Nephron progenitor cell (in vitro differentiated cells): ENCODE measurements around the gene TP53BP2.
A peak's percentile ranks its signal among the peaks of the same experiment; 100 is the strongest.

Experiments
- DNase-seq: peaks from one replicate; pipeline ENCODE4 v3.0.0; 2021
- H3K27ac Mint-ChIP-seq: 2 replicates; pipeline ENCODE4 v1.8.0; 2021; ENCODE audit warnings: mild to moderate bottlenecking, moderate library complexity, mixed read lengths
- H3K27me3 Mint-ChIP-seq: 2 replicates; pipeline ENCODE4 v1.8.0; 2021; ENCODE audit warnings: mild to moderate bottlenecking, low read depth, mixed read lengths; ENCODE audit not compliant: poor library complexity
- H3K36me3 Mint-ChIP-seq: 2 replicates; pipeline ENCODE4 v1.8.0; 2021; ENCODE audit warnings: low read depth, mixed read lengths
- H3K4me1 Mint-ChIP-seq: 2 replicates; pipeline ENCODE4 v1.8.0; 2021; ENCODE audit warnings: mixed read lengths
- H3K4me3 Mint-ChIP-seq: 2 replicates; pipeline ENCODE4 v1.8.0; 2021; ENCODE audit warnings: mild to moderate bottlenecking, moderate library complexity, mixed read lengths
- H3K9me3 Mint-ChIP-seq: 2 replicates; pipeline ENCODE4 v1.8.0; 2021; ENCODE audit warnings: mild to moderate bottlenecking, moderate library complexity, mixed read lengths
- TF ChIP-seq, protein P1 (sequence below): fragments of 200-600 bp; sonication (generic); IDR thresholded peaks from 2 replicates; pipeline ENCODE4 v1.5.0; 2021; ENCODE audit warnings: antibody characterized with exemption

Gene TP53BP2

DNA sequence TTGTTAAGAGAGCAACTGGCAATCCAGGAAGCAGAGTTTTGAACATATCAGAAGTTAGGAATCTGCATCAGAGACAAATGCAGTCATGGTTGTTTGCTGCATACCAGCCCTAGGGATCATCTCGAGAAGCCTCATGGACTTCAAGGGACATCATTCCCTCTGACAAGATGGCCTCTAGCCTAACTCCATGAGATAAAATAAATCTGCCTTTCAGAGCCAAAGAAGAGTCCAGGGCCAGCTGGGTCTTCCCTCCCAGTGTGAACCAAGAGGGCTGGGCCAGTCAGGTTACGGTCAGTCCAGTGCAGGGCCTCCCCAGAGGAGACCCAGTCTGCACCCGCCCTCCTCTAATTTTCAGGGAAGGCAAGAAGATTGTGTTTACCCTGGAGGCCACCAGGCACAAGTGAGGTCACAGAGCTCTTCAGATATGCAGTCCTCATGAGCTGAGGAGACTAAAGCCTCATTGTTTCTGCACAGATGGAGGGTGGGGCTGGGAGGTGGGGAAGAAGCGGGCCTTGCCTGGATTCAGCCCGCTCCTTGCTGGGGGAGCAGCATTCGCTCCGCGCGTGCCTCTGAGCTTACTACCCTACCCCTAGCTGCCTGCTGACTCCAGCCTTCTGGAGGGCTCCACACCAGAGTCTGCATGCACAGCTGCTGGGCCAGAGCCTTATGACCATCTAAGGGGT is 80.6 kb downstream of the TP53BP2 start:
- peaks cover 19% of the 10 kb centered on the region for H3K4me1 Mint-ChIP-seq
- H3K4me3 Mint-ChIP-seq, result no peak overlapping the region
- TF ChIP-seq, protein P1, sequence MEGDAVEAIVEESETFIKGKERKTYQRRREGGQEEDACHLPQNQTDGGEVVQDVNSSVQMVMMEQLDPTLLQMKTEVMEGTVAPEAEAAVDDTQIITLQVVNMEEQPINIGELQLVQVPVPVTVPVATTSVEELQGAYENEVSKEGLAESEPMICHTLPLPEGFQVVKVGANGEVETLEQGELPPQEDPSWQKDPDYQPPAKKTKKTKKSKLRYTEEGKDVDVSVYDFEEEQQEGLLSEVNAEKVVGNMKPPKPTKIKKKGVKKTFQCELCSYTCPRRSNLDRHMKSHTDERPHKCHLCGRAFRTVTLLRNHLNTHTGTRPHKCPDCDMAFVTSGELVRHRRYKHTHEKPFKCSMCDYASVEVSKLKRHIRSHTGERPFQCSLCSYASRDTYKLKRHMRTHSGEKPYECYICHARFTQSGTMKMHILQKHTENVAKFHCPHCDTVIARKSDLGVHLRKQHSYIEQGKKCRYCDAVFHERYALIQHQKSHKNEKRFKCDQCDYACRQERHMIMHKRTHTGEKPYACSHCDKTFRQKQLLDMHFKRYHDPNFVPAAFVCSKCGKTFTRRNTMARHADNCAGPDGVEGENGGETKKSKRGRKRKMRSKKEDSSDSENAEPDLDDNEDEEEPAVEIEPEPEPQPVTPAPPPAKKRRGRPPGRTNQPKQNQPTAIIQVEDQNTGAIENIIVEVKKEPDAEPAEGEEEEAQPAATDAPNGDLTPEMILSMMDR, result no peak
- H3K36me3 Mint-ChIP-seq, result peaks cover 58% of the 10 kb centered on the region
- peak overlapping the region; percentile 87 for H3K27ac Mint-ChIP-seq
- no peaks in the 10 kb centered on the region for H3K27me3 Mint-ChIP-seq
- DNase-seq, result no peak
- peaks cover 12% of the 10 kb centered on the region for H3K9me3 Mint-ChIP-seq

DNA sequence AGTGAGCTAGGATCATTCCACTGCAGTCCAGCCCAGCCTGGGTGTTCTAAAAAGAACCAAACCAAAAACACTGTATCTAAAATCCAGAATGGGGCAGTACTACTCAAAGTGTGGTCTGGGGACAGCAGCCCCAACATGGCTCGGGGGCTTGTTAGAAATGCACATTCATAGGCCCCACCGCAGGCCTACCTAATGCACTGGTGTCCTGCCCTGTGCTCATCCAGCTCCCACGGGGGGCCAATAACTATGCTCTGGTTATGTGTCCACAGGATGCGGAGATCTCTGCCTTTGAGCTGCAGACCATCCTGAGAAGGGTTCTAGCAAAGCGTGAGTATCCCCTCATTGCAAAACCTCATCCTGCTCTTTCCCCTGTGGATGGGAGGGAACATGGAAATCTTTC is 81.9 kb downstream of the TP53BP2 start:
- DNase-seq, result no peak
- Mint-ChIP-seq H3K27me3 (no peaks in the 10 kb centered on the region), H3K27ac (no peak overlapping the region), H3K4me1 (peaks cover 19% of the 10 kb centered on the region), H3K9me3 (peaks cover 5% of the 10 kb centered on the region), H3K4me3 (no peak overlapping the region), H3K36me3 (peaks cover 58% of the 10 kb centered on the region)
- TF ChIP-seq, protein P1, result no peak

DNA sequence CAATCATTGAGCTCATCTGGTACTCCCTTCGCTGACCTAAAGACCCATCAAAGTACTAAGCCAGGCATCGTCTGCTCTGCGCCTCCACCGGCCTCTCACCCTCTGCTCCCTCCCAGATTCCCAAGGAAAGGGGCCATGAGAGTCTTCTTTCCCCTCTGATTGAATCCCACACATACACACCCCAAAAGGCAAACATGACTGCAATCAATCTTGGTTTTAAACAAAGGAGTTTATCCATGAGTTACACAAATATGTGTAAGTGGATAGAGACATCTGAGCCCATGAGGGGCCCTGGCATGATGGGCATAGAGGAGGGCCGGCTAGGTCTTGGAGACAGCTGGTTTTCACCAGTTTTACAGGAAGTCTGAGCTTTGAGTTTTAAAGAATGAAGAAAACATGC is 82.5 kb downstream of the TP53BP2 start:
- Mint-ChIP-seq H3K27me3 (no peaks in the 10 kb centered on the region), H3K27ac (peak overlapping the region; percentile 49), H3K4me3 (no peak overlapping the region), H3K9me3 (no peaks in the 10 kb centered on the region), H3K4me1 (peaks cover 19% of the 10 kb centered on the region), H3K36me3 (peaks cover 56% of the 10 kb centered on the region)
- TF ChIP-seq, protein P1, result no peak
- no peak for DNase-seq

DNA sequence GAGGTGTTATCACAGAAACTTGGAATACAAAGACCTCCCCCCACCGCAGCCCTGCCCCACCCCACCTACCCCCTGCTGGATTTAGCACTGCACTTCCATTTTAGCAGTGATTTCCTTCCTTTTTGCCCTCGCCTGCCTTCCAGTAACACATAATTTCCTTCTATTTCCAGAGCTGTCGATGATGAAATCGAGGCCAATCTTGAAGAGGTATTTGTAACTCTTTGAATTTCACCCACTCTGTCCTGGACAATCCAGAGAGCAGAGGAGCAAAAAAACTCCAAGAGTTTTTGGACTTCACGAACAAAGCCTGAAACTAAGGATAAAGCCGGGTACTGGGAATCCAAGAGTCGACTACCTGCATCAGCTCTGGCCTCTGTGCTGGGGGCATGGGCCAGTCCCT is 84.3 kb downstream of the TP53BP2 start:
- Mint-ChIP-seq H3K27me3 (no peaks in the 10 kb centered on the region), H3K4me1 (peaks cover 19% of the 10 kb centered on the region), H3K27ac (no peak overlapping the region), H3K36me3 (peaks cover 56% of the 10 kb centered on the region), H3K9me3 (no peaks in the 10 kb centered on the region), H3K4me3 (no peak overlapping the region)
- DNase-seq, result no peak
- TF ChIP-seq, protein P1, result no peak

DNA sequence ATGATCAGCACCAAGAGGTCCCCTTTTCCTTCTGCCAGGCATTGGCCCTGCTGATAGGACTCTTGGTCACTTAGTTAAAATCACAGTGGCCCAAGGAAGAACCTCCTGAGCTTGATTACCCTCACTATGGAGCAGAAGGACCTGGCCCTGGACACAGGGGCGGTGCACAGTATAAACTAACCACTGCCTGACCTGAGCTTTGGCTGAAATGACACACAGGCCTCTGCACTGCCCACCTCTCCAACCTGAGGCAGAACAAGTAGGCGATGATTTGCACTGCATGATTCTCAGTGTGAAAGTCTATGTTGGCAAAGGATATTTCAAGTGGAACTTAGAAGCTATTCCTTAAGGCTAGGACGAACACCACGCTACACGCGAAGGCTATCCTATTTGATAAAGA is 84.9 kb downstream of the TP53BP2 start:
- no peak for DNase-seq
- Mint-ChIP-seq H3K27ac (no peak overlapping the region), H3K27me3 (no peaks in the 10 kb centered on the region), H3K9me3 (no peaks in the 10 kb centered on the region), H3K4me1 (peaks cover 18% of the 10 kb centered on the region), H3K36me3 (peaks cover 51% of the 10 kb centered on the region), H3K4me3 (no peak overlapping the region)
- TF ChIP-seq, protein P1, result no peak

DNA sequence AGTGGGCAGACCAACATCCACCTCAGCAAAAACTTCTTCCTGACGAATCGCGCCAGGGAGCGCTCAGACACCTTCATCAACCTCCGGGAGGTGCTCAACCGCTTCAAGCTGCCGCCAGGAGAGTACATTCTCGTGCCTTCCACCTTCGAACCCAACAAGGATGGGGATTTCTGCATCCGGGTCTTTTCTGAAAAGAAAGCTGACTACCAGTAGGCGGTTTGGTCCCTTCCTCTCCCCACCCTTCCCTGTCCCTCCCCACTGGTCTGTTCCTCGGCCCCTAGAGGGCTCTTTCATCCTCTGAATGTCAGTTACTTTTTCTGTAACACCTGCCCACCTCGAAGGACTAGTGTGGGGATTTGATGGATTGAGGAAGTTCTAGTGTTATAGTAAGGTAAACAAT is 86.5 kb downstream of the TP53BP2 start:
- no peaks in the 10 kb centered on the region for H3K9me3 Mint-ChIP-seq
- H3K4me3 Mint-ChIP-seq, result no peak overlapping the region
- TF ChIP-seq, protein P1, result no peak
- no peak overlapping the region for H3K27ac Mint-ChIP-seq
- H3K27me3 Mint-ChIP-seq, result no peaks in the 10 kb centered on the region
- peaks cover 46% of the 10 kb centered on the region for H3K36me3 Mint-ChIP-seq
- peaks cover 10% of the 10 kb centered on the region for H3K4me1 Mint-ChIP-seq
- DNase-seq, result no peak
